Measurements from ENCODE around the gene PLEKHJ1.

DNA sequence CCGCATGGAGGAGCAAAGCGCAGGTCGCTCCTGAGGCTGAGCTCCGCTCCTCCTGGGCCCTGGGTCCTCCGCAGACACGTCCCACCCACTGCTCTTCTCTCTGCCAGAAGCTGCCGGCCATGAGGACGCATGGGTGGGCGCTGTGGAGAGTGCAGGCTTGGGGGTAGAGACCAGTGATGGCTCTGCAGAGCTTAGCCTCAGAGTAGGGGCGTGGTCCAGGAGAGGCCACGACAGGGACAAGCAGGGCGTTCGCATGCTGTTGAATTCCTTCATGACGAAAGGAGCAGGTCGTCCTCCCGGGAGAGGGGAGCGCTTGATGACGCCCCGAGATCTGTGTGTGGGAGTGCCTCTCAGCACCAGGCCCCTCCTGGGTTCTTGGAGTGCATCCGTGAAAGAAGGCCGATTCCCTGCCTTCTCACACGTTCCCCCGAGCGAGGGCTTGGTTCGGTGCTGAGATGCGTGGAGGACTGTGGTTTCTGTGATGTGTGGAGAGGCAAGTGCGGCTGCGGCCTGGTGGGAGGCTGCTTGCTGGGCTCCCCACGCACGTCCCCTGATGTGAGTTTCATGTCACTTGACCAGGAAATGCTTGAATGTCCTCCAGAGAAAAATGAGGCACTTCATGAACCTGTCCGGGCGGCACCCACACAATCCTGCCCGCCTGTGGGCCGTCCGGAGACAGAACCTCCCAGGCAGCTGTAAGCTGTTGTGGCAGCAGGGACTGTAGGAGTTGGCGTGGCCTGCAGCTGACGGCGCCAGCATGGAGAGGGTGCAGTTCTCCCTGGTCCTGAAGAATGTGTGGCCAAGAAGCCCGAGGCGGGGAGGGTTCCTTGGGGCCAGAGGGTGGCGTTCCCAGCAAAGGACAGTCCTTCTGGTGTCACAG is 5.0 kb upstream of the PLEKHJ1 start:
- TF ChIP-seq SUZ12 (IDR thresholded peaks at IDR 0.05) (no peak), FOXM1 (IDR thresholded peaks at IDR 0.05; ENCODE audit: borderline replicate concordance) (no peak), ELF4 (IDR thresholded peaks at IDR 0.05) (no peak), LEF1 (IDR thresholded peaks at IDR 0.05; ENCODE audit: borderline replicate concordance) (no peak)
